GM18868 (cell line): ENCODE measurements around the gene DGKD.

ENCODE experiments used
- ATAC-seq: cut with Tn5 transposase; IDR thresholded peaks from one replicate; pipeline ENCODE4 v1.9.1; 2021; ENCODE audit warnings: mild to moderate bottlenecking, moderate library complexity; ENCODE audit not compliant: unreplicated experiment

Gene DGKD

GRCh38 chr2:233455491-233455890 lies 101.2 kb downstream of the DGKD start:
- no peak for ATAC-seq

GRCh38 chr2:233456111-233456510 lies 101.8 kb downstream of the DGKD start:
- no peak for ATAC-seq

DNA sequence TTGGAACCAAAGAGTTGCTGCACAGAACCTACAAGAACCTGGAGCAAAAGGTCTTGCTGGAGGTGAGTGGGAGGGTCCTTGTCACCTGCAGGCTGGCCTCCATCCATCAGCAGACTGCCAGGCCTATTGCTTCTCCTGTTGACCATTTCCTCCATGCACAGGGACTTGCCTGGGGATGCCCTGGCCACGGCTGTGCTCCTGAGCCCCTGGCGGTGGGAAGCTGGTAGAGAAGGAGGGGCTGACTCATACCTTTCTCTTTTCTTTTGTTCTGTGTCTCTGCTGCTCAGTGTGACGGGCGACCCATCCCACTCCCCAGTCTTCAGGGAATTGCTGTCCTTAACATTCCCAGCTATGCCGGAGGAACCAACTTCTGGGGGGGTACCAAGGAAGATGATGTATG lies 102.6 kb downstream of the DGKD start:
- ATAC-seq, result no peak

GRCh38 chr2:233457356-233457755 lies 103.1 kb downstream of the DGKD start:
- ATAC-seq, result no peak

GRCh38 chr2:233458031-233458610 lies 103.8 kb downstream of the DGKD start:
- no peak for ATAC-seq

DNA sequence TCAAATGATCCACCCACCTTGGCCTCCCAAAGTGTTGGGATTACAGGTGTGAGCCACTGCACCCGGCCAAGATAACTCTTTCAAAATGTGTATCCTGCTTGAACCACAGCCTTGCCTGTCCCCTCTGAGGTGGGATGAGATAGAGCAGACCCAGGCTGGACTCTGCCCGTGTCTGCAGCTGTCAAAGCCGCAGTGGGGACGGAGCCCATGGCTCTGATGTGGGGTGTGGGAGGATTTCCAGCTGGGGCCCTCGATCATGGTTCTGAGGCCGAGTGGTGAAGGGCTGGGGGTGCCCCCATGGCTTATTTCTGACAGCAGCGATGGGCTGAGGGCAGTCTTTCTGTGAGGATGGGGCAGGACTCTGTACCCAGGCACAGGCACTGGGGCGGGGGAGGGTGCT lies 104.5 kb downstream of the DGKD start:
- ATAC-seq, result no peak

- ATAC-seq, result no peak
Observed at GRCh38 chr2:233459426-233459825, 105.1 kb downstream of the DGKD start.

GRCh38 chr2:233460726-233461441 lies 106.6 kb downstream of the DGKD start:
- ATAC-seq, result no peak

GRCh38 chr2:233461481-233461891 lies 107.2 kb downstream of the DGKD start:
- ATAC-seq, result no peak

- ATAC-seq, result no peak
Observed at GRCh38 chr2:233462202-233462785, 108.0 kb downstream of the DGKD start.

- ATAC-seq, result no peak
Observed at GRCh38 chr2:233462826-233463470, 108.7 kb downstream of the DGKD start.

DNA sequence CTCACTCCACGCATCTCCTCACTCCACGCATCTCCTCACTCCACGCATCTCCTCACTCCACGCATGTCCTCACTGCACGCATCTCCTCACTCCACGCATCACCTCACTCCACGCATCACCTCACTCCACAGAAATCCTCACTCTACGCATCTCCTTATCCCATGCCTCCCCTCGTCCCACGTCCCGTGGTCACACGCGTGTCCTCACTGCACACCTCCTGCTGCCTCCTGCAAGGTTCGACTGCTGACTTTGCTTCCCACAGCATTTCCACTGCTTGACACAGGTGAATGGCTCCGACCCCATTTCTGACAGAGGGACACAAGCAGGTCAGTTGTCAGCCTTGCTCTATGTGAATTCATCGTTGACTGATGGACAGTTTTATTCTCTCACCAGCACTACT lies 109.3 kb downstream of the DGKD start:
- no peak for ATAC-seq

- ATAC-seq, result no peak
Observed at GRCh38 chr2:233464056-233464455, 109.8 kb downstream of the DGKD start.

GRCh38 chr2:233464531-233465240 lies 110.4 kb downstream of the DGKD start:
- ATAC-seq, result no peak

DNA sequence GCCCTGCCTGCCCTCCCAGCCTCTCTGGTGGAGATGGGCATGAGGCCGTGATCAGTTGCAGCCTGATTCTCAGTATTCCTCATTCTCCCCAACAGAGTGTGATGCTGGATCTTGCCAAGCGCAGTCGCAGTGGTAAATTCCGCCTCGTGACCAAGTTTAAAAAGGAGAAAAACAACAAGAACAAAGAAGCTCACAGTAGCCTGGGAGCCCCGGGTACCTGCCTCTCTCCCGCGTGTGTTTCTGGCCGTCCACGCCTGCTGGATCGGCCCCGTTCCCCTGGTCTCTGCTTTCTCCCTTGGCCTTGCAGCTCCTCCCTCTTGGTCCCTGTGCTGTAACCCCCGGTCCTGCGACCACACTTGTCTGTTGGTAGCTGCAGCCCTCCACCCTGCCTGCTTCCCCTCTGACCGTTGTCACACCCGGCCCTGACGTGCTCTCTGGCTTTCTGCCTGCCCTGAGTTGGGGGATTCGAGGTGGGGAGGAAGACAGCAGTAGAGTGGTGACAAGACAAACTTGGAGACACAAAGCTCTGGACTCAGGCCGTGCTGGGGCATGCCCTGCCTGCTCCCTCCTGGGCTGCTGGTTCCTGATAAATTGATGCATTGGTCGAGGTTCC lies 112.8 kb downstream of the DGKD start:
- ATAC-seq, result no peak

DNA sequence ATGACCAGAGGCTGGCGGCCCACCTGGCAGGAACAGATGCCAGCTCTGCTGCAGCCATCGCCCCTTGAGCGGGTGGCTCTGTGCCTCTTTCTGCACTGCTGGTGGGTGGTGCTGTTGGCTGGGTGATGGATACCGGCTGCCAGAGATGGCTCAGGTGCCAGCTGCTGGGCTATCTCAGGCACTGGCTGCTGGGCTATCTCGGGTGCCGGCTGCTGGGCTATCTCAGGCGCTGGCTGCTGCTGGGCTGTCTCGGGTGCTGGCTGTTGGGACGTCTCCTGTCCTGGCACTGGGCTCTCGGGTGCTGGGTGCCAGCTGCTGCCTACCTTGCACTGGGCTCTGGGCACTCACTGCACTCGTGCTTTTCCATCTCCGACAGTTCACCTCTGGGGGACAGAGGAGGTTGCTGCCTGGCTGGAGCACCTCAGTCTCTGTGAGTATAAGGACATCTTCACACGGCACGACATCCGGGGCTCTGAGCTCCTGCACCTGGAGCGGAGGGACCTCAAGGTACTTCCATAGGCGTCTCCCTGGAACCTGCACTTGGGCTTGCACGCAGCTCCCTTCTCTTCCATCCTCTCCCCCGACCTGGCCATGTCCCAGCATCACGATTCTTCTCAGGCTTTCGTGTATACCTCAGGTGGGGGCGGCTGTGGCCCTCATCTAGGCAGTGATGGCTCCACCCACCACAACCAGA lies 113.9 kb downstream of the DGKD start:
- ATAC-seq, result no peak

DNA sequence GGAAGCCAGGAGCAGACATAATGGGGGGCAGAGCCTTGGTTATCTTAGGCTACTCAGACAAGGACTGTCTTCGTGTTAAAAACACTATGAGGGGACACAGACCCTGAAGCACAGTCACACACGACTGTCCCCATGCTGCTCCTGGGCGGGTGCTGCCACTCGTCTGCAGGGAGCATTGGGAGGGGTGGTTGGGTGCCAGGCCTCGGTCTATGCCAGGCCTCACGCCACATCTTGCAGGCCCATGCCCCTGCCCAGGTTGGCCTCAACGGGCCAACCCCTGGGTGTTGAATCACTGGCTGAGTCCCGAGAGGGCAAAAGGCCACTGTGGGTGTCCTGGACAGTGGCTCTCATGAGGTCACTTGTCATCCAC lies 114.4 kb downstream of the DGKD start:
- ATAC-seq, result no peak

- no peak for ATAC-seq
Observed at GRCh38 chr2:233469261-233470010, 115.1 kb downstream of the DGKD start.

DNA sequence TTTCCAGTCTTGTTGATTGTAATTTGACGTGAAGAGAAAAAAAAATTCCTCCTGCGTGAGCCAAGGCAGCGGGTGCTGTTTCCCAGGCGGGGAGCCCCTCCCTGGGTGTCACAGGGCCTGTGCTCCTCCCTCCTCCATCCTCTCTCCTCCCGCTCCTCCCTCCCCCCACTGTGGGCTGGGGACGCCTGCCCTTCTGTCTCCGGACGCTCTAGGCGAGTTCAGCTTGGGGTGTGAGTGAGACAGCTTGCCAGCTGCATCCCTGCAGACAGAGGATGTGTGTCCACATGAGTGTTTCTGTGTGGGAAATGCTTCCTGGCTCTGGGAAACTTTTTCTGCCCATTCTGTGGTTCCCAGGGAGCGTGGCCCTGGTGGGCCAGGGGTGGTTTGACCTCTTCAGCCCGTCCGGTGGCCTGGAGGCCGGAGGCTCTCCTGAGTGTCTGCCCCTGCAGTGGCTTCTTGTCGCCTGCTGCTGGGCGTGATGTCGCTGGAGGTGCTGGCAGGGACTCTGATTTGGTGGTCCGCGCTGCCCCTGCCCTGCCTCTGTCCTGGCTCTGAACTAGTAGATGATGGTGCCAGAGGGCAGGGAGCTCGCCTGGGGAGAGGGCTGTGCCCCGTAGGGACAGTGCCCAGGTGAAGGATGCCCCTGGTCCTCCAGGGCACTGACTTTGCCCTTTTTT lies 115.9 kb downstream of the DGKD start:
- ATAC-seq, result no peak
